Measurements from ENCODE around the gene SLC9A5.

The SLC9A5 gene

GRCh38 chr16:67317853-67318252 lies 69.1 kb downstream of the SLC9A5 start:
- no peak for DNase-seq
